Epithelial cell of prostate (primary cell): ENCODE data around the gene TAF11L3.
"Not testable (repeated sequence)": the region's sequence is repeated elsewhere in the genome, so short reads cannot be mapped to it uniquely, and the experiment has no call there.

Experiments used
- DNase-seq: peaks from one replicate; pipeline ENCODE4 v3.0.0-alpha.2; 2011; ENCODE audit warnings: low read depth, low spot score
- H3K27ac ChIP-seq: fragments of 450-650 bp; 2 replicates; pipeline ENCODE4 v1.5.1; 2017; ENCODE audit warnings: mild to moderate bottlenecking

The TAF11L3 gene

DNA sequence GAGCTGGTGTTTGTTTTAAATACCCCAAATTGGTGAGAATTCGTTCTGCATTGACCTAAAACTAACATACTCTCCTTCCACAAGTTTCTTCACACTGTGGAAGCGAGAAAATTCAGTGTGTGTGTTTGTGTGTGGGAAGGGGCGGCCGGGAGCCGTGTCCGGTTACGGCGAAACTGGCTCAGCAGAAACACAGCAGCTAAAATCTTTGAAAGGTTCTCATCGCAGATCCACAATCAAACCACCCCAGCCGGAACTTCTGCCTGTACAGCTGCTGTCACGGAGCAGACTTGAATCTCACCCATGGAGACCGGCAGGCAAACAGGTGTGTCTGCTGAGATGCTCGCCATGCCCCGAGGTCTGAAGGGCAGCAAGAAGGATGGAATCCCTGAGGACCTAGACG lies at the start of gene TAF11L3:
Gene TAF11L3, plus strand, starts transcription at position 301 of the 400 bp plus-strand sequence.
- DNase-seq, H3K27ac ChIP-seq: not testable (repeated sequence)

DNA sequence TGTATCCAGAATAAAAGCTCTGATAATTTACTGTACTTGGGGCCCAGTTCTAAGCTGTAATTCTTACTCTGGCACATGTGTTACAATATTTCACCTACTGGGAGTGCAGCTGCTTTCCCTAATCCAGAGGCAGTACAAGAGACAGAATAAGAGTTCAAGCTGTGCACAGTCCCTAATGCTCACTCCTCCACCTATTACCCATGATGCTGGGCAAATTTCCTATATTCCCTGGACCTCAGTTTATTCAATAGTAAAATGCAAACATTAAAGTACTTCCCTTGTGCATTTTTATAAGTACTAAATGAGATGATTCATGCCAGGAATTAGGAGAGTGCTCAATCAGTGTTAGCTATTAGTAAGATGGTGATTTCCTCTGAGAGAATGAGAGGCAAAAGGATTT lies 48.1 kb upstream of the TAF11L3 start:
- H3K27ac ChIP-seq: no peak overlapping the region
- no peak for DNase-seq

DNA sequence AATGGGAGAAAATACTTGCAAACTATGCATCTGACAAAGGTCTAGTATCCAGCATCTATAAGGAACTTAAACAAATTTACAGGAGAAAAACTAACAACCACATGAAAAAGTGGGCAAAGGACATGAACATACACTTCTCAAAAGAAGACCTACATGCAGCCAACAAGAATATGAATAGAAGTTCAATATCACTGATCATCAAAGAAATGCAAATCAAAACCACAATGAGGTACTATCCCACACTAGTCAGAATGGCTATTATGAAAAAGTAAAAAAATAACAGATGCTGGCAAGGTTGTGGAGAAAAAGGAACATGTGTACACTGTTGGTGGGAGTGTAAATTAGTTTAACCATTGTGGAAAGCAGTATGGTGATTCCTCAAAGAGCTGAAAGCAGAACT lies 43.1 kb upstream of the TAF11L3 start:
- H3K27ac ChIP-seq, DNase-seq: not testable (repeated sequence)

DNA sequence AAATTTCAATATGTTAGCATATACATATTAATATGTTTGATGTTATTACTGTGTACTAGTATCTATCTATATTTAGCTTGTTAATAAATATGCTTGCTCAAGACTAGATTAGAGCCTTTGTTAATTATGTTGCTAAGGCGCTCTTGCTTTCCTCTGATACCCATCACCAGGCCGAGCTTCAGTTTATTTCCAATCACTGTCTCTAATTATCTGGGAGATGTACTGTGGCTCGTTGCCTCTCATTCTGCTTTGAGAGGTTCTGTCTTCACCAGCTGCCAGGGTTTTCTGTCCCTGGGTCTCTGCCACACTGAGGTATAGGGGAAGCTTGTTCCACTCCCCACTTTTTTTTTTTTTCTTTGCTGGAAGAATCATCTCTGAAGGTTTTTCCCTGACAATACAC lies 41.1 kb upstream of the TAF11L3 start:
- H3K27ac ChIP-seq: no peak overlapping the region
- DNase-seq: no peak

DNA sequence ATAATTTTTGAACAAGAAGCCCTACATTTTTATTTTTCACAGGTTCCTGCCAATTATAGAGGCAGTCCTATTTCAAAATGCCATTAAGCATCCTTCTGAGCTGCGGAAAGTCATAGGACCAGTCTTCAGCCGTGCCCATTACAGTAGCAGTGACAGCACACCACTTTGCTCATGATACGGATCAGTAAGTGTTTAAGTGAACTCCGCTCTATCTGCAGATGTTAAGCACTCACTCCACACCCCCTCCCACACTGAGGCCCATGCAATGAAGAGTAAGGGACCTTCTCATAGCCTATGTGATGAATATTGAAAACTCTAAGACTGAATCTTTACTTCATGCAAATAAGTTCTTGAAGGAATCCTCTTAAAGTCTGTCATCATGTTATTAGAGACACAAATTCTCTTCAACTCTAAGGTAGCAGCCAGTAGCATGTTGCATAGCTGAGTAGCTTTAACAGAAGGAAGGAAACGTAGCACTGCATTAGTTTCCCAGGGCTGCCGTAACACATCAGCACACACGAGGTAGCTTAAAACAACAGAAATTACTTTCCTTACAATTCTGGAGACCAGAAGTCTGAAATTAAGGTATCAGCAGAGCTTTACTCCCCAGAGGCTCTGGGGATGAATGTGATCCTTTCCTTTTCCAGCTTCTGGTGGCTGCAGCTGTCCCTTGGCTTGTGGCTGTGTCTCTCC lies 40.4 kb upstream of the TAF11L3 start:
- DNase-seq: no peak
- no peak overlapping the region for H3K27ac ChIP-seq

DNA sequence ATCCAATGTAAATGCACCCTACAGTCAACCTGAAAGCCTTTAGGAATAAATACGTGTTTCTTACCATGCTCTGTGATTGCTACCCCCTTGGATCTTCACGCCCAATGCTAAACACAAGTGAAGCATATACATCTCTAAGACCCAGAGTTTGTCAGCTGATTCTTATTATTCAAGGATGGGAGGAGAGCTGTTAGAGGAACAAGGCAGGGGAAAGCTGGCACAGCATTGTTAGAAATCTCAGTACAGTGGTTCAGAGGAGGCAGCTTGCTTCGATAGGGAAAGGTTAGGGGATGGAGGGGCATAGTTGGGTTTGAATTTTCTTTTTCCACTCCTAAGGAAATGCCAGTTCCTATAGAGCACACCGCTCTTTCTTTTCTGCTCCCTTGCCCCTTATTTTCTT lies 36.8 kb upstream of the TAF11L3 start:
- H3K27ac ChIP-seq: no peak overlapping the region
- no peak for DNase-seq

DNA sequence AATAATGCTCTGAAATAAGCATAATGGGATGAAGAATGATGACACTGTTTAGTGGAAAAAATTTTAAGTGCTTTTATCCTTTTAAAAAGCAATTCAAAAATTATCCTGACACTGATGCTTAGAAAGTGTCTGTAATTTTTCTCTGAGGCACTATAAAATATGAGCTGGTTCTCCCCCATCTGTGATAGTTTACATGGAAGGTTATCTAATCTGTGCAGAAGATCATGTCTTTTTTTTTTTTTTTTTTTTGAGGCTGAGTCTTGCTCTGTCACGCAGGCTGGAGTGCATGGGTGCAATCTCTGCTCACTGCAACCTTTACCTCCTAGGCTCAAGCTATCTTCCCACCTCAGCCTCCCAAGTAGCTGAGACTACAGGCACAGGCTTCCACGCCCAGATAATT lies 35.4 kb upstream of the TAF11L3 start:
- no peak overlapping the region for H3K27ac ChIP-seq
- no peak for DNase-seq

DNA sequence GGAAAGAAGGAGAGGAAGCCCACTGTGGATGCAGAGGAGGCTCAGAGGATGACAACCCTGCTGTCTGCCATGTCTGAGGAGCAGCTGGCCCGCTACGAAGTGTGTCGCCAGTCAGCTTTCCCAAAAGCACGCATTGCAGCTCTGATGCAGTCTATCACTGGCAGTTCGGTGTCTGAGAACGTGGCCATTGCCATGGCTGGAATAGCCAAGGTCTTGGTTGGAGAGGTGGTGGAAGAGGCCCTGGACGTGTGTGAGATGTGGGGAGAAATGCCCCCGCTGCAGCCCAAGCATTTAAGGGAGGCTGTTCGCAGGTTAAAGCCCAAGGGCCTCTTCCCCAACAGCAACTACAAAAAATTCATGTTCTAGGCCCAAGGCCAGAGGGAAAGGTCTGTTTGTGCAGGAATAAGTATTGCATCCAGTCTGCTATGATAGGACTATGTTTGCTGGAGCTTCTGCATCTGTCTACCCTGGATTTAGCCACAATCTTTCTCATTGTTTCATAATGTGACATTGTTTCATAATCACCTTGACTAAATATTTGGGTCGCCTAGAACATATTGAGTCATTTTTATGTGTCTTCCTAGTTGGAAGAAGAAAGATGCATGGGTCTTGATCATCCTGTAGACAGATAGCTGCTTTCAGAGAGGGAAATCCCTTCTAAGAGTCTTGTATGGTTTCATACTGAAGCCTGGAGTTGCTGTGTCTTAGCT lies 31.5 kb upstream of the TAF11L3 start:
- H3K27ac ChIP-seq, DNase-seq: not testable (repeated sequence)

DNA sequence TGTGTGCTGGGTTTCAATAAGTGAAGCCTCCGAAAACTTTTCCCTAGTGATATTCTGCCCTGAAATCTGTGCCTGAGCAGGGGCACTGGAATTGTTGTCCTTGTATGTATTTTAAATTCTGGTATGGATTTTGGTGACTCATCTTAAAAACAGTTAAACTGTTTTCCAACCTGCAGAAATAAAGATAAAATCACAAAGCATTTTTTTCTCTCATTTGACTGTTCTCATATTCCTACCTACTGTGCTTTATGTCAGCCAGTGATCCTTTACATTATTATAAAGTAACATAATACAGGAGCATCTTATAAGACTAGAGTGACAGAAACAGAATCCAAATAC lies 31.0 kb upstream of the TAF11L3 start:
- no peak for DNase-seq
- H3K27ac ChIP-seq: no peak overlapping the region

DNA sequence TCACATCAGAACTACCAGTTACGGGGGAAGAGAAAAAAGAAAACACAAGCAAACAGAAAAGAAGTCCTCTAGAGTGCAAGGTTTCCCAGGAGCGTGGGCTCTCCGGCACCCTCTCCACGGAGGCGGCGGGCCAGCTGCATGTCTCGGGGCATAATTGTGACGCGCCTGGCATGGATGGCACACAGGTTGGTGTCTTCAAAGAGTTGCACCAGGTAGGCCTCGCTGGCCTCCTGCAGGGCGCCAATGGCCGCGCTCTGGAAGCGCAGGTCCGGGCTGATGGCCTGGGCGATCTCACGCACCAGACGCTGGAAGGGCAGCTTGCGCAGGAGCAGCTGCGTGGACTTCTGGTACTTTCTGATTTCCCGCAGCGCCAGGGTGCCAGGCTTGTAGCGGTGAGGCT lies 26.9 kb upstream of the TAF11L3 start:
- DNase-seq, H3K27ac ChIP-seq: not testable (repeated sequence)

DNA sequence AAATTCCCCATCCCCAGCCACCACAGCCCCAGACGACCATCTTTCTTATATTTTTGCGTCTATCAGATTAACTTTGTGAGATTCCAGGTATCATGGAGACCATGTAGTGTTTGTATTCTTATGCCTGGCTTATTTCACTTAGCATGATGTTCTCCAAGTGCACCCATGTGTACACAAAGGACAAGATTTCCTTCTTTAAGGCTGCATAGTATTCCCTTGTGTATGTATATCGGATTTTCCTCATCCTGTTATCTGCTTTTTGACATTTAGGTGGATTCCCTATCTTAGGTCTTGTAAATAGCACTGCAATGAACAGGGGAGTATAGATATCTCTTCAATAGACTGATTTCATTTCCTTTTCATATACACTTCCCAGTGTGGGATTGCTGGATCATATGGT lies 25.4 kb upstream of the TAF11L3 start:
- no peak overlapping the region for H3K27ac ChIP-seq
- no peak for DNase-seq

DNA sequence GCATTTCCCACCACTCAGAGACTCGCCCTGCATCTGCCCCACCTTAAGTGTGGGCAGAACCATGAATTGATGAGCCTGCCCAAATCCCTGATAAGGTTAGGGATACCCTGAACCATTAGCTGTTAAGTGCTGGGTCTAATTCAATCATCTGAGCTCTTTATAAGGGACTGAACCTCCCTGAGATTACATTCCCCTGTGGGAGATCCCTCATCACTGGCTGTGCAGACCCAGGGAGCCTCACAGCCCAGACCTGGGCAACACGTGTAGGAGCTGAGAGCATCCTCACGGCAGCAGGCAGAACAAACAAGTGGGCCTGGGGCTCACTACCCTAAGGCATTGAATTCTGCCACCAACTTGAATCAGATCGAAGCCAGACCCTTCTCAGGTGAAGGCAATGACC lies 20.7 kb upstream of the TAF11L3 start:
- DNase-seq: no peak
- no peak overlapping the region for H3K27ac ChIP-seq

DNA sequence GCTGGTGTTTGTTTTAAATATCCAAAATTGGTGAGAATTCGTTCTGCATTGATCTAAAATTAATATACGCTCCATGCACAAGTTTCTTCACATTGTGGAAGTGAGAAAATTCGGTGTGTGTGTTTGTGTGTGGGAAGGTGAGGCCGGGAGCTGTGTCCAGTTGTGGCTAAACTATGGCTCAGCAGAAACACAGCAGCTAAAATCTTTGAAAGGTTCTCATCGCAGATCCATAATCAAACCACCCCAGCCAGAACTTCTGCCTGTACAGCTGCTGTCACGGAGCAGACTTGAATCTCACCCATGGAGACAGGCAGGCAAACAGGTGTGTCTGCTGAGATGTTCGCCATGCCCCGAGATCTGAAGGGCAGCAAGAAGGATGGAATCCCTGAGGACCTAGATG lies 20.2 kb upstream of the TAF11L3 start, which contains the start of gene TAF11L2:
Gene TAF11L2, plus strand, starts transcription at position 301 of the 400 bp plus-strand sequence.
- not testable (repeated sequence) for DNase-seq

DNA sequence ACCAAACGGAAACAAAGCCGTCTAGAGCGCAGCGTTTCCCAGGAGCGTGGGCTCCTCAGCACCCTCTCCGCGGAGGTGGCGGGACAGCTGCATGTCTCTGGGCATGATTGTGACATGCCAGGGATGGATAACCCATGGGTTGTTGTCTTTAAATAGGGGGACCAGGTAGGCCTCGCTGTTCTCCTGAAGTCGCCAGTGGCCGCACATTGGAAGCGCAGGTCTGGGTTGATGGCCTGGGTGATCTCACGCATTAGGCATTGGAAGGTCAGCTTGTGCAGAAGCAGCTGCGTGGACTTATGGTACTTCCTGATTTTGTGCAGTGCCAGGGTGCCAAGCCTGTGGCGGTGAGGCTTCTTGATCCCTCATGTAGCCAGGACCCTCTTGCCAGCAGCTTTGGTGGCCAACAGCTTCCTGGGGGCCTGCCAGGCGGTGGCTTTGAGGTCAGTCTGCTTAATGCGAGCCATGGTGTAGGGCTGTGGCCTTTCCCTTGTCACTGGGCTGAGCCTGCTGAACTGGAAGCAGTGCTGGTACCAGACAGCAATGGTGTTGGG lies 6.3 kb upstream of the TAF11L3 start:
- DNase-seq: no peak
- H3K27ac ChIP-seq: no peak overlapping the region

More for the DNA sequence above, 20.2 kb upstream of the TAF11L3 start, which contains the start of gene TAF11L2:
- H3K27ac ChIP-seq: not testable (repeated sequence)

DNA sequence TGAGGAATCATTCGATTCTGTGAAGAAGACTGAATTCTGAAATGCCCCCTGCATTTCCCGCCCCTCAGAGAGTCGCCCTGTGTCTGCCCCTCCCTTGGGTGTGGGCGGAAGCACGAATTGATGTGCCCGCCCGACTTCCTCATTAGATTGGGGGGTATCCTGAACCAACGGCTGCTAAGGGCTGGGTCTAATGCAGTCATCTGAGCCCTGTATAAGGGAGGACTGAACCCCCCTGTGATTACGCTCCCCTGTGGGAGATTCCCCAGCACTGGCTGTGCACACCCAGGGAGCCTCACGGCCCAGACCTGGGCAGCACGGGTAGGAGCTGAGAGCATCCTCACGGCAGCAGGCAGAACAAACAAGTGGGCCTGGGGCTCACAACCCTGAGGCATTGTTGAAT lies 641 bp upstream of the TAF11L3 start:
- H3K27ac ChIP-seq, DNase-seq: not testable (repeated sequence)

DNA sequence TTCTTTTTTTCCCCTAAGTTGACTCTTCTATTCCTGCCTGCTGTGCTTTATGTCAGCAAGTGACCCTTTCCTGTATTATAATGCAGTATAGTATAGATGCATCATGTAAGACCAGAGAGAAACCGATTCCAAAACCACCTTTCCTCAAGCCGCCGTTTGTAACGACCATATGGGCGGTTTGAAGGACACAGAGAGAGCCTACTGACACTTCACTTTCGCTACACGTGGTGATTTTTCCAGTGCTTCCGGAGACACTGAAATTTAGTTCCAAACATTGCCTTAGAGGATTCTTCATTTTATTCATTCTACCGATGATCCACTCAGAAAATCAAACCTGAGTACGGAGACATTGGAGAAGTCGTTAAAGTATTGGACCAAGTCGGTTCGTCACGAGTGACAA lies 1.3 kb downstream of the TAF11L3 start:
- not testable (repeated sequence) for DNase-seq, H3K27ac ChIP-seq

DNA sequence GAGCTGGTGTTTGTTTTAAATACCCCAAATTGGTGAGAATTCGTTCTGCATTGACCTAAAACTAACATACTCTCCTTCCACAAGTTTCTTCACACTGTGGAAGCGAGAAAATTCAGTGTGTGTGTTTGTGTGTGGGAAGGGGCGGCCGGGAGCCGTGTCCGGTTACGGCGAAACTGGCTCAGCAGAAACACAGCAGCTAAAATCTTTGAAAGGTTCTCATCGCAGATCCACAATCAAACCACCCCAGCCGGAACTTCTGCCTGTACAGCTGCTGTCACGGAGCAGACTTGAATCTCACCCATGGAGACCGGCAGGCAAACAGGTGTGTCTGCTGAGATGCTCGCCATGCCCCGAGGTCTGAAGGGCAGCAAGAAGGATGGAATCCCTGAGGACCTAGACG lies 3.3 kb downstream of the TAF11L3 start, which contains the start of gene TAF11L4:
Gene TAF11L4, plus strand, starts transcription at position 301 of the 400 bp plus-strand sequence.
- DNase-seq: not testable (repeated sequence)

DNA sequence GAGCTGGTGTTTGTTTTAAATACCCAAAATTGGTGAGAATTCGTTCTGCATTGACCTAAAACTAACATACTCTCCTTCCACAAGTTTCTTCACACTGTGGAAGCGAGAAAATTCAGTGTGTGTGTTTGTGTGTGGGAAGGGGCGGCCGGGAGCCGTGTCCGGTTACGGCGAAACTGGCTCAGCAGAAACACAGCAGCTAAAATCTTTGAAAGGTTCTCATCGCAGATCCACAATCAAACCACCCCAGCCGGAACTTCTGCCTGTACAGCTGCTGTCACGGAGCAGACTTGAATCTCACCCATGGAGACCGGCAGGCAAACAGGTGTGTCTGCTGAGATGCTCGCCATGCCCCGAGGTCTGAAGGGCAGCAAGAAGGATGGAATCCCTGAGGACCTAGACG lies 6.8 kb downstream of the TAF11L3 start, which contains the start of gene TAF11L5:
Gene TAF11L5, plus strand, starts transcription at position 301 of the 400 bp plus-strand sequence.
- DNase-seq, H3K27ac ChIP-seq: not testable (repeated sequence)

More for the DNA sequence above, 3.3 kb downstream of the TAF11L3 start, which contains the start of gene TAF11L4:
- not testable (repeated sequence) for H3K27ac ChIP-seq

DNA sequence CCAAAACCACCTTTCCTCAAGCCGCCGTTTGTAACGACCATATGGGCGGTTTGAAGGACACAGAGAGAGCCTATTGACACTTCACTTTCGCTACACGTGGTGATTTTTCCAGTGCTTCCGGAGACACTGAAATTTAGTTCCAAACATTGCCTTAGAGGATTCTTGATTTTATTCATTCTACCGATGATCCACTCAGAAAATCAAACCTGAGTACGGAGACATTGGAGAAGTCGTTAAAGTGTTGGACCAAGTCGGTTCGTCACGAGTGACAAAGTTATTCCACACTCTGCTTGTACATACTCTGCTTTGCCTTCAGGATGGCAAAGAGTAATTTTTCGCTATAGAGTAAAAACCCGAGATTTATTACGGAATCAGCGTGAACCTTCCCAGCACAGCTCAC lies 8.3 kb downstream of the TAF11L3 start:
- DNase-seq: peak; percentile 6
- not testable (repeated sequence) for H3K27ac ChIP-seq

DNA sequence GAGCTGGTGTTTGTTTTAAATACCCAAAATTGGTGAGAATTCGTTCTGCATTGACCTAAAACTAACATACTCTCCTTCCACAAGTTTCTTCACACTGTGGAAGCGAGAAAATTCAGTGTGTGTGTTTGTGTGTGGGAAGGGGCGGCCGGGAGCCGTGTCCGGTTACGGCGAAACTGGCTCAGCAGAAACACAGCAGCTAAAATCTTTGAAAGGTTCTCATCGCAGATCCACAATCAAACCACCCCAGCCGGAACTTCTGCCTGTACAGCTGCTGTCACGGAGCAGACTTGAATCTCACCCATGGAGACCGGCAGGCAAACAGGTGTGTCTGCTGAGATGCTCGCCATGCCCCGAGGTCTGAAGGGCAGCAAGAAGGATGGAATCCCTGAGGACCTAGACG lies 10.2 kb downstream of the TAF11L3 start, which contains the start of gene TAF11L6:
Gene TAF11L6, plus strand, starts transcription at position 301 of the 400 bp plus-strand sequence.
- H3K27ac ChIP-seq, DNase-seq: not testable (repeated sequence)
